ENCODE measurements around the gene CST6. TPM values are rescaled to one million over a fixed set of nuclear protein-coding genes. Genes with fewer than 3 reads are reported as not detected.

The CST6 gene
- polyA plus RNA-seq, 1 experiment, result 5.9 TPM

DNA sequence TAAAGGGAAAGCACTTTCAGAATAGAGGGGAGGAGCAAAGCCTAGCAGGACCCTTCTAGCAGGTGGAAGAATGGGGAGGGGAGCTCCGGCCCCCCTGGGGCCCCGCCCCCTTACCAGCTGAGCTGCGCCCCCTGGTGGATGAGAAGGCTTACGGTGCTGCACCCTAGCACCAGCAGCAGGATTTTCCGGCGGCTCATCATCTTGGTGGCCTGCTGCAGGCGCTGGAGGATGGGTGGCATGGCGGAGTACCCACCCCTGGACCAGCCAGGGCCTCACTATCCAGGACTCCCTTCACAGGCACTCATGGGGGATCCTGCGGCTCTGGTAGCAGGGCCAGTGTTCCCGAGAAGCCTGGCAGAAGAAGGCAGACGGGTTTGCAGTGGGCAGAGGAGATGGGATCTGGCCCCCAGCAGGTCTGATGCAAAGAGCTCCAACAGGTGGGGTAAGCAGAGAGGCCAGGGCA is 33.4 kb downstream of the CST6 start:
- ChIA-PET POLR2A (interaction anchor here (0.6 to 1.2 kb wide), 2 partner anchors 8 to 222 kb away, joined by 3 to 4 read pairs; no protein-coding TSS in a partner anchor), CTCF (interaction anchor here (0.6 to 4.7 kb wide), 23 partner anchors 10 to 934 kb away, joined by 3 to 40 read pairs (median 4); partner anchors contain the start of genes CATSPER1 and RELA)
- TF ChIP-seq, protein P1, sequence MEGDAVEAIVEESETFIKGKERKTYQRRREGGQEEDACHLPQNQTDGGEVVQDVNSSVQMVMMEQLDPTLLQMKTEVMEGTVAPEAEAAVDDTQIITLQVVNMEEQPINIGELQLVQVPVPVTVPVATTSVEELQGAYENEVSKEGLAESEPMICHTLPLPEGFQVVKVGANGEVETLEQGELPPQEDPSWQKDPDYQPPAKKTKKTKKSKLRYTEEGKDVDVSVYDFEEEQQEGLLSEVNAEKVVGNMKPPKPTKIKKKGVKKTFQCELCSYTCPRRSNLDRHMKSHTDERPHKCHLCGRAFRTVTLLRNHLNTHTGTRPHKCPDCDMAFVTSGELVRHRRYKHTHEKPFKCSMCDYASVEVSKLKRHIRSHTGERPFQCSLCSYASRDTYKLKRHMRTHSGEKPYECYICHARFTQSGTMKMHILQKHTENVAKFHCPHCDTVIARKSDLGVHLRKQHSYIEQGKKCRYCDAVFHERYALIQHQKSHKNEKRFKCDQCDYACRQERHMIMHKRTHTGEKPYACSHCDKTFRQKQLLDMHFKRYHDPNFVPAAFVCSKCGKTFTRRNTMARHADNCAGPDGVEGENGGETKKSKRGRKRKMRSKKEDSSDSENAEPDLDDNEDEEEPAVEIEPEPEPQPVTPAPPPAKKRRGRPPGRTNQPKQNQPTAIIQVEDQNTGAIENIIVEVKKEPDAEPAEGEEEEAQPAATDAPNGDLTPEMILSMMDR (IDR thresholded peaks at IDR 0.05; ENCODE audit: insufficient read depth, low read depth, low read length), result peak; percentile 97
- H3K36me3 ChIP-seq (ENCODE audit: control insufficient read depth, insufficient read depth, low read length), result no peaks in the 10 kb centered on the region
- DNase-seq (ENCODE audit: low read depth), result no peak
- no peaks in the 10 kb centered on the region; the same call in 1 of the 2 replicates for H3K27me3 ChIP-seq (ENCODE audit: control insufficient read depth, insufficient read depth, low read length)
- H3K4me3 ChIP-seq (ENCODE audit: low read depth, low read length), result no peak overlapping the region

DNA sequence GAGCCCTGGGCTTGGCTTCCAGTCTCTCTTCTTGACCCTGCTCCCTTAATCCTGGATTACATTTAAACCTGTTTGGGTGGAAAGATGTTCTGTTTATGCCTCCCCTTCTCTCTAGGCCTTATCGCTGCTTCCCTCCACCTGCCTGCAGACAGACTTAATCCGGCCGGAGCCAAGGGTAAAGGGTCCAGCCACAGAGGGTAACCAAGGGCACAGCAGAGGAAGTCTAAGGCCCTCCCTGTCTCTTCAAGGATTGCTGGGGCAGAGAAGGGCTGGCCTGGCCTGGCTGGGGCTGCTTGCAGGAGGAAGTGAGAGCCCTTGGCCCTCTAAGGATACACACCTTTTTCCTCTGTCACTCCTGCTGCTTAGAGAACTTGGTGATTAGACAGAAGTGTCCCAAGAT is 35.1 kb downstream of the CST6 start:
- Histone ChIP-seq H3K4me3 (ENCODE audit: low read depth, low read length) (no peak overlapping the region), H3K36me3 (ENCODE audit: control insufficient read depth, insufficient read depth, low read length) (no peaks in the 10 kb centered on the region), H3K27me3 (ENCODE audit: control insufficient read depth, insufficient read depth, low read length) (no peaks in the 10 kb centered on the region; the same call in 1 of the 2 replicates)
- DNase-seq (ENCODE audit: low read depth), result no peak
- ChIA-PET CTCF (interaction anchor here (0.8 to 3.6 kb wide), 5 partner anchors 12 to 163 kb away, joined by 3 to 31 read pairs (median 6); no protein-coding TSS in a partner anchor), POLR2A (interaction anchor here (0.5 kb wide), 1 partner anchor 96 kb away, joined by 7 read pairs; no protein-coding TSS in a partner anchor)
- TF ChIP-seq, protein P1 (IDR thresholded peaks at IDR 0.05; ENCODE audit: insufficient read depth, low read depth, low read length), result no peak

DNA sequence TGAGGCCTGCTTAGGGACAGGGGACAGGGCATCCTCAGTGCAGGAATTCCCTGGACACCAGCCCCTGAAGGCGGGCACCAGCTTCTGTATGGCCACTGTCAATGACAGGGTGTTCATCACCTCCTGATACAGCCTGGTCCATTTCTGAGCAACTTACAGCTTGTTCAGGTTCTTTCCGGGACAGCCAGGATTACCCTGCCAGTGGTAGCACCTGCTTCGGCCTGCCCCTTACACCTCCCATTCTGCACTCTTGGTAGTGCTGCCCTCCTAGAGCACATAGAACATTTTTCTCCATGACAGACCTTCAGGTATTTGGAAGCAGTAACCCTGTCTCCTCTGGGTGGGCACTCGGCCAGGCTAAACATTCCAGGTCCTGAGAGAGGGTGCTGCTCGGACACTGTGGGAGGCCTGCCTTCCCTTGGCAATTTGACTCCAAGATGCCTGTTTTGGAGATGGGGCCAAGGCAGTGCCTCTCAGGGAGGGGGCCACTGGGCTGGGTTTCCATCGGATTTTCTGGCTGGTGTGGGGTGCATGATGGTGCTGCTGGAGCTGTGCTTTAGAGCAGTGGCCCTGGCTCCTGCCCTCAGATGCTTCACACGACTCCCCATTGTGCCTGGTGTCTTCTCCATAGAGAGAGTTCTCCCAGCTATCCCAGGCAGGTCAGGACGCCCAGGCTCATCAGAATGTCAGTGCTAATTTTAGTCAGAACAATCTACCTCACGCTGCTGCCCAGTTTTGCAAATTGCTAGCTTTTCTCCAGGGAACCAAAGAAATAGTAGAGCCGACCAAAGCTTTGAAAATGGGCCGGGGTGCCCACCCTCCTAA is 35.9 kb downstream of the CST6 start:
- POLR2A ChIA-PET, result interaction anchor here (0.5 kb wide), 1 partner anchor 95 kb away, joined by 7 read pairs; no protein-coding TSS in a partner anchor

DNA sequence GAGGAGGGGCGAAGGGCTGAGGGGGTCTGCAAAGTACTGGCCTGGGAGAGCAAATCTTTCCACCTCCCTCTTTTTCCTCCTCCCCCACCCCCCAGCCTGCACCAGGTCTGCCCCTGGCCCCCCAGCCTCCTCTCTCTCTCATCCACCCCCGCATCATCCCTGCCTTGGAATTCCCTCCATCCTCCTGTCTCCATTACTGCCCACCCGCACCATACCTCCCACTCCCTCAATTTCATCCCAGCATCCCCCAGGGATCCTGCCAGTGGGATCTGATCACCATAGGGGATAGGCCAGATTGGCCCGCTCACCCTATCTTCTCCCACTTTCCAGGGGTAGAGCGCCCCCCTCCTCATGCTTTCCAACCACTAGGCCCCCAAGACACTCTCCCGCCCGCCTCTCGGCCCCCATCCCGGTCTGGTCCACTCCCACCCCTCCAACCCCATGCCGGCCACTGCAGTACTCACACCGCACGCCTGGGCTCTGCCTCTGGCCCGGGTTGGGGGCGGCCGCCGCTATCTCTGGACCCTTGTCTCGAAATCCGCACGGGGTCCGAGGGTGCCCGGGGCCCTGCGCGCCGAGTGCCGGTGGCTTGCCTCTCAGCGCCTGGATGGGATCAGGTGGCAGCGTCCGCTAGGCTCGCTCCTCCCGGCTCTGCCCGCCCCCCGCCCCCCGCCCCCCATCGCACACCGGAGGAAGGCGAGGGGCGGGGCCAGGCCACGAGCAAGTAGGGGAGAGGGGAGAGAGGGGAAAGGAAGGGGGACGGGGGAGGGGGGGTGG is 36.9 kb downstream of the CST6 start, which contains the start of gene GAL3ST3:
GAL3ST3 (minus strand) TSS at position 615 of the 777 bp plus-strand sequence. CDS start 3,746 bp downstream, outside the sequence.
- TF ChIP-seq, protein P1 (IDR thresholded peaks at IDR 0.05; ENCODE audit: insufficient read depth, low read depth, low read length), result no peak
- H3K27me3 ChIP-seq (ENCODE audit: control insufficient read depth, insufficient read depth, low read length), result no peaks in the 10 kb centered on the region
- CTCF ChIA-PET, result interaction anchor here (0.7 kb wide), 1 partner anchor 292 kb away, joined by 3 read pairs; no protein-coding TSS in a partner anchor
- no peaks in the 10 kb centered on the region for H3K36me3 ChIP-seq (ENCODE audit: control insufficient read depth, insufficient read depth, low read length)
- POLR2A ChIA-PET, result no interaction called here
- no peak for DNase-seq (ENCODE audit: low read depth)
- no peak within 1 kb of the TSS for H3K4me3 ChIP-seq (ENCODE audit: low read depth, low read length)

More for the DNA sequence above, 35.9 kb downstream of the CST6 start:
- TF ChIP-seq, protein P1 (IDR thresholded peaks at IDR 0.05; ENCODE audit: insufficient read depth, low read depth, low read length), result no peak
- Histone ChIP-seq H3K27me3 (ENCODE audit: control insufficient read depth, insufficient read depth, low read length) (no peaks in the 10 kb centered on the region), H3K36me3 (ENCODE audit: control insufficient read depth, insufficient read depth, low read length) (no peaks in the 10 kb centered on the region), H3K4me3 (ENCODE audit: low read depth, low read length) (no peak overlapping the region)
- DNase-seq (ENCODE audit: low read depth), result no peak
- CTCF ChIA-PET, result interaction anchor here (0.7 to 1.9 kb wide), 4 partner anchors 20 to 291 kb away, joined by 3 to 6 read pairs (median 4); no protein-coding TSS in a partner anchor

Data from BJ (cell line).